GM19240 (cell line): ENCODE data around the gene C1orf198.
A peak's percentile ranks its signal among the peaks of the same experiment; 100 is the strongest.

Experiments used
- DNase-seq: peaks from one replicate; pipeline ENCODE4 v3.0.0; 2011; ENCODE audit warnings: low spot score; ENCODE audit not compliant: insufficient read length

Gene C1orf198, protein sequence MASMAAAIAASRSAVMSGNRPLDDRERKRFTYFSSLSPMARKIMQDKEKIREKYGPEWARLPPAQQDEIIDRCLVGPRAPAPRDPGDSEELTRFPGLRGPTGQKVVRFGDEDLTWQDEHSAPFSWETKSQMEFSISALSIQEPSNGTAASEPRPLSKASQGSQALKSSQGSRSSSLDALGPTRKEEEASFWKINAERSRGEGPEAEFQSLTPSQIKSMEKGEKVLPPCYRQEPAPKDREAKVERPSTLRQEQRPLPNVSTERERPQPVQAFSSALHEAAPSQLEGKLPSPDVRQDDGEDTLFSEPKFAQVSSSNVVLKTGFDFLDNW

DNA sequence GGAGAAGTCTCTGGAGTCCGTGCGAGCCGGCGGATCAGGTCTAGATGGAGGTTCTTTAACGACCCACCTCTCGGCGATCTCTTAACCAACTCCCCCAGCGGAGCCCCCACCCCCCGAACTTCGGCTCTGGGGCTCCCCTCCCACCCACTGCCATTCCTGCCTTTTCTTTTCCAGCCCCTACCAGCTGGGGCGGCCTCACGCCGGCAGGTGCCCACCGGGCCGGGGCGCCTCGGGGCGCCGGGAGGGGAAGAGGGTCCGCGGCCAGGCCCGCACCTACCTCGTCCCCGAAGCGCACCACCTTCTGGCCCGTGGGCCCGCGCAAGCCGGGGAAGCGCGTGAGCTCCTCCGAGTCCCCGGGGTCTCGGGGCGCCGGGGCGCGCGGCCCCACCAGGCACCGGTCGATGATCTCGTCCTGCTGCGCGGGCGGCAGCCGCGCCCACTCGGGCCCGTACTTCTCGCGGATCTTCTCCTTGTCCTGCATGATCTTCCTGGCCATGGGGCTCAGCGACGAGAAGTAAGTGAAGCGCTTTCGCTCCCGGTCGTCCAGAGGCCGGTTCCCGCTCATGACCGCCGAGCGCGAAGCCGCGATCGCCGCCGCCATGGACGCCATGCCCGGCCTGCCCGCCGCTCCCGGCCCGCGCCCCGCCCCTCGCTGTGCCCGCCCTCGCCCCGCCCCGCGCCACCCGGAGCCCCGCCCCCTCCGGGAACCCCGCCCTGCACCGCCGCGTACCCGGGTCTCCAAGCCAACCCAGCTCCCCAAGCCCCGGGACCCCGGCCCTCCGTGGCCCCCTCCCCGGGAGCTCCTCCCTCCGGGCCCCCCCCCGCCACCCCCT, at the start of gene C1orf198:
TSS of gene C1orf198 (minus strand) at position 619 of the 833 bp plus-strand sequence. CDS start at position 610, 9 bp downstream.
- DNase-seq, result peak; percentile 66

DNA sequence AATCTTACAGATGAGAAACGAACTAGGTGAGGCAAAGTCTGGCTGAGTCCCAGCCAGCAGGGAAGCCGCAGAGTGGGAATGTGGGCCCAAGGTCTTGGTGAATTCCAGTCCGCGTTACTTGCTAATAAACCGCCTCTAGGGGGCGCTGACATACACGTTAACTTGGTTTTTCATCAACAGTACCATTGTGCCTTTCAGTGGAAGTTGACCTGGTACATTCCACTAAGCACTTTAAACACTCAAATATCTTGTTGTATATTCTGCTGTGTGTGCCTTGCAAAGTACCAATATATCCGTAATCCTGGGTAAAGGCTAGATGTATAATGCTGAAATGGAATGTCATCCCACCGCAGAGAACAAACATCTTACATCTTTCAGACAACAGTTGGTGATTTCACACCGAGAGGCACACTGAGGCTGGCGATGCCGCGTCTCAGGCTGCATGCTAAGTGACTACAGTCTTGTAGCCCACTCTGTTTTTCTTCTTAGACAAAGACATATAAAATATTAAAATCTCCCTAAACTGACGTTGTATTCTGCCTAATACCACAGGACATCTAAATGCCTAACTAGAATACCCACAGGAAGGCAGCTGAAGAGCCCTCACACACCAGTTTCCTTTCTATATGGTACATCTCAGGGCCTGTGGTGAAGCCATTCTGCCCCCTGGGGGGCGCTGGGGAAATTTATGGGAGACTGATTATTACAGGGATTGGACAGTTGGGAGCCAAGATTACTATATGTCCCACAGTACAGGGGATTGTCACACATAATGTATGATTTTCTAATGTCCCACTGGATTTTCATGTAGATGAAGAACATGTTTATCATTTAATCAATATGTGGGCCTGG, 49.2 kb upstream of the C1orf198 start:
- DNase-seq, result peak; percentile 25

GRCh38 chr1:230916587-230917283, 48.4 kb upstream of the C1orf198 start:
- DNase-seq, result no peak

DNA sequence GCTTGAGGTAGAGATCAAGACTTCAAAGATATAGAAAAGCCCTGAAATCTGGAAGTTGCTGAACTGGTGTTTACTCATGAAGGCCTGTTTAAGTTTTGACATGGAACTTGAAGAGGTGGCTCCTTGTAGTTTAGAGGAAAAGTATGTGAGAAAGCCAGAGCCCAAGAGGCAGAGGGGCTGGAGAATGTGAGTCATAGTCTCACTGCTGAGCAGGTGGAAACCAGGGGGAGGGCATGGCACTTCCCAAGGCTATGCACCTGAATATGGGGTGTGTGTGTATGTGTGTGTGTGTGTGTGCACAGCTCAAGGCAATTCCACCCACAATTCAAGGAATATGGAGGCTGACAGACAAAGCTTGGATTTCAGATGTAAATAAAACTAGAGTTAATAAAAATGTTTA, 46.8 kb upstream of the C1orf198 start:
- no peak for DNase-seq

DNA sequence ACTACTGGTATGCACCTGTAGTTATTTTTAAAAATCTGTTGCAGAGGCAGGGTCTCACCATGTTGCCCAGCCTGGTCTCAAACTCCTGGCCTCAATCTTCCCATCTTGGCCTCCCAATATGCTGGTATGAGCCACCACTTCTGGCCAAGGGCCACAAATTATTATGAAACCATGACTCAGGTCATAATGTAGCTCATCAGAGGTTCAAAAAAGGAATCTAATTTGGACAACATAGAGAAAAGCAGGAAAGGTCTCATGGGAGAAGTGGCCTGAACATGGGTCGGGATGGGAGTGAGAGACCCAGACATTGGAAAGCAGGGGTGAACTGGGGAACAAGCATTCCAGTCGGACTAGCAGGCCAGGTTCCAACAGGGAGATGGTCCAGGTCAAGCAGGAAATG, 45.2 kb upstream of the C1orf198 start:
- no peak for DNase-seq

- DNase-seq, result no peak
These were observed 42.4 kb upstream of the C1orf198 start for GRCh38 chr1:230910755-230911117.

GRCh38 chr1:230909974-230910754, 41.8 kb upstream of the C1orf198 start:
- DNase-seq, result no peak

DNA sequence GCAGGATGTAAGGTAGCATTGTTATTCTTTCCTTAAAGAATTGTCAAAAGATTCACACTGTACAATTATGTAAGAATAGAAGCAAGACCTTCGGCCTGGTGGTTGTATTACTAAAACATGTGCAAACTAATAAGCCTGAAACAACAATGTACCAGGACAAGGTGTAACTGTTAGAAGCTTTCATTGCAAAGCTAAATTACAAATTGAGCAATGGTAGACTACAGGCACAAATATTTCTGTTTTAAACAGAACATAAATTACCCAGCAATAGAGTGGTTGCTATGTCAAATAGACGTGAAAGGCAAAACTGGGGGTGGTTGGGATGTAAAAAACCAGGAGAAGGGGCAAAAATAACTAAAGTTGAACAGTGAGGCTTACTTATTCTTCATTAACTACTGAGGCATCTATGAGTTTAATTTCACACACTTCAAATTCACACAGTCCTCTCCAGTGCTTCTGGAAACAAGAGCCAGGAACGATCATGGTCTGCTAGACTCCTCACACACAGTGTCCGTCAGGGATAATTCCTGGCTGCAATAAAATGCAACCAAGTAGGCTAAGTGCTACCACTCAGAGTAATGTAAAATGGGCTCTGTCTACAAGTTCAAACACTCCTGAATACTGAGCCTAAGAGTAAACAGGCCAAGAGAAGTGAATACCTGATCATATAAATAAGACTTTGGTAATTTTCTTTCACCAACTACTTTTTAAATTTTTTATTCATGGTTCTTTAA, 39.3 kb upstream of the C1orf198 start:
- no peak for DNase-seq

DNA sequence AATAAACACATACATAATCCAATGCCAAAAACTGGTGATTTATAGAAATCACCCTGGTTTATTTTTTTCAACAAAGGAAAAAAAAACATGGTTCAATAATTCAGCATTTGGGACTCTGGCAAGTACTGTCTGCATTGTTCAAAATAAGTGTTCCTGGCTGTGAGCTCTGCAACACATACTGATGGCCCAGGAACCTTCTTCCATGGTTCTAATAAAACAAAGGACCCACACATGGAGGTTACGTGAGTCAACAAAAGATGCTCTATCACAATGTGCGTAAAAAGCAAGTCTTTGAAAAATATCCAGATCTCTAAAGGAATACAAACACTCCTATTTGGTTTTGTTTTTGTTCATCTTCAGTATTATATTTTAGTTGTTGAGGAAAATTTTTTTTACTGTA, 37.9 kb upstream of the C1orf198 start:
- no peak for DNase-seq

- DNase-seq, result no peak
These were observed 37.4 kb upstream of the C1orf198 start for GRCh38 chr1:230905733-230906132.

- no peak for DNase-seq
These were observed 34.1 kb upstream of the C1orf198 start for GRCh38 chr1:230902349-230902923.

DNA sequence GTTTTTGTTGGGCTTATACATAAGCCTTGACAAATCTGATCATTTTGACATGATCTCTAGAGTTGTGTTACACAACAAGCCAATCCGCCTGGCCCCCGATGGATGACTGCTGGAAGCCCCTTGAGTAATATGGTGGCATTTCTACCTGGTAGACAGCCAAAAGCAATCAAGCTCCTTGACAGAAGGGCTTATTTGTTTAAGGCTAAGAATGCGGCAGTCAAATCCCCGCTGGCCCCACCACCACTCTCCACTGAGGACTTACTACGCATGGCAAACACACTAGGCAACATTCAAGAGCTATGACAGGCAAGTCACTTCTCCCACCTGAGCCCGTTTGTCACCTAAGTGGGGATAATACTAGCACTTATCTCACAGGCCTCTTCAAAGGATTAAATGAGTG, 33.4 kb upstream of the C1orf198 start:
- DNase-seq, result no peak

- DNase-seq, result no peak
These were observed 32.7 kb upstream of the C1orf198 start for GRCh38 chr1:230900984-230901383.

DNA sequence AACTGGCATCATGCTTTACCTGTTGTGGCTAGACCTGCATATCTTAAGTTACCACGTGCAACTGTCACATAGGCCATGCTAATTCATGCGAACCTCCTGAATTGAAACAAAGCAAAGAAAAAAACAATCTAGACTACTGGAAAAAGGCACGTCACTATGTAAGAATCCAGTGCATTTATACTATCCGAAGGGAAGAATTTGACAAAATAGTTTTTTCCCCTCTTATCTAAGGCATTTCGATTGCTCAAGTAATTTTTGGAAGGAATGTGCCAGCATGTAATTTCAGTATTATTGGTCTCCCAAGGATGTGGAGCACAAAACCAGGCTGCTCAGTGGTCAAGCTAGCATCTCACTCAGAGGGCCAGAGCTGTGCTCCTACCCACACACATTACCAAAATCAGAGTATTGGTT, 31.5 kb upstream of the C1orf198 start:
- DNase-seq, result no peak

GRCh38 chr1:230898748-230899147, 30.4 kb upstream of the C1orf198 start:
- no peak for DNase-seq

DNA sequence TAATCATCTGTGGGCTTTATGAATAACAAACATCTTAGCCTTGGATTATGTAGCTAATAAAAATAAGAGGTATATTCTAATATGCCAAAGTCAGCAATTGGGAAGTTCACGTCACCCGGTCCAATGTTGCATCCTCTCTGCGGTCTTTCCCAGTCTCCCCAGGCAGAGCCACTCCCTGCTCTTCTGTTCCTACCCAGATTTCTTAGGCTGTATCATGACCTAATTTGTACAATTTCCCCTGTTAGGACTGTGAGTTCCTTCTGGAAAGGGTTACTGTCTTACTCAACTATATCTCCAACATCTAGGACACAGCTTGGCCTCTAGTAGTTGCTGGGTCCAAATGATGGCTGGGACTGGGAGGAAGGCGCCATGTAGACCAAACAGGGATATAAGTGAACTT, 29.8 kb upstream of the C1orf198 start:
- no peak for DNase-seq

- DNase-seq, result no peak
These were observed 28.5 kb upstream of the C1orf198 start for GRCh38 chr1:230896779-230897178.

- no peak for DNase-seq
These were observed 27.1 kb upstream of the C1orf198 start for GRCh38 chr1:230895452-230895851.

DNA sequence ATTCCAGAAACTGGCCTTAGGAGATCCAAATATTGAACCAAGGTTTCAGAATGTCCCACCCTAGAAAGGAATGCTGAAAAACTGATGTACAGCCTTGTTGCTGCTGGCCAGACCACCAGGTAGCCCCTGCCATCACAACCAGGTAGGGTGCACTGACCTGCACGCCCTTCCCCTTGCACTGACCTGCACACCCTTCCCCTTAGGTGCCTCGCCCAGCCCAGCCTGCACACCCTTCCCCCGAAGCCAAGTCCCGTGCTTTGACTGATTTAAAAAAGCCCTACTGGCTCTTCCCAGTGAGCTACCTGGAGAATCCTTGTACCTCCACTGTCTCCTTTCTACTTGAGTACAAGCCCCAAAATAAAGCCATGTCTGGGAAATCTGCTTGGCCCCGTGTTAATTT, 26.3 kb upstream of the C1orf198 start:
- DNase-seq, result no peak
